Measurements from ENCODE around the gene GALNT16.

GALNT16 gene

GRCh38 chr14:69323999-69324282 is 64.0 kb downstream of the GALNT16 start:
- ATAC-seq, result no peak
- TF ChIP-seq SNAI2 (CRISPR knock-in tag; IDR thresholded peaks at IDR 0.05) (no peak), CREB5 (CRISPR knock-in tag; IDR thresholded peaks at IDR 0.05; ENCODE audit: low read depth) (no peak), TOX (CRISPR knock-in tag; IDR thresholded peaks at IDR 0.05; ENCODE audit: borderline replicate concordance) (no peak), ISL1 (CRISPR knock-in tag; IDR thresholded peaks at IDR 0.05) (no peak), RARB (CRISPR knock-in tag; IDR thresholded peaks at IDR 0.05) (no peak), ZNF70 (CRISPR knock-in tag; IDR thresholded peaks at IDR 0.05) (no peak)

DNA sequence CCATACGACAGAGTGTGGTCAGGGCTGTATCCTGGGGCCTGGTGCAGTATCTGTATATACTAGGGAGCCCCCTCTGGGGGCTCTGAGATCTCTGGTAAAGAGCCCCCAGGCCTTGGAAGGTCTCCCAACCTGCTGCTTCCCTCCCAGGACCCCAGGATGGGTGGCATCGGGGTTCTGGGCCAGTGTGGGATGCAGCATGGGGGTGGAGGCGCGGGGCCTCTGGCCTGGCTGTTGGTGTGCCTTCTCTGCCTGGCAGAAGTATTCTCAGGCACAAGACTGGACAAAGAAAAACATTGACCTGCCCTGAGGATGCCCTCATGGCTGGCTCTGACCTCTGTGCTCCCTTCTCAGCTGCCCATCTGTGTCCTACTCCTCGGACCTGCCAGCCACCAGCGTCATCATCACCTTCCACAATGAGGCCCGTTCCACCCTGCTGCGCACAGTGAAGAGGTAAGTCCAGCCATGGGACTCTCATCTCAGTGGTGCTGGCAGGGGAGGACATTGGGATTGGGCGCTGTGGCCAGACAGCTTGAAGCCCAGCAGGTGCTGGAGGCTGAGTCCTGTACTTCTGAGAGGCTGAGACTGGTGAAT is 64.5 kb downstream of the GALNT16 start:
- no peak for TF ChIP-seq GLIS3 (CRISPR knock-in tag; IDR thresholded peaks at IDR 0.05)
- TF ChIP-seq ZNF70 (CRISPR knock-in tag; IDR thresholded peaks at IDR 0.05), result no peak
- TF ChIP-seq, protein P1, sequence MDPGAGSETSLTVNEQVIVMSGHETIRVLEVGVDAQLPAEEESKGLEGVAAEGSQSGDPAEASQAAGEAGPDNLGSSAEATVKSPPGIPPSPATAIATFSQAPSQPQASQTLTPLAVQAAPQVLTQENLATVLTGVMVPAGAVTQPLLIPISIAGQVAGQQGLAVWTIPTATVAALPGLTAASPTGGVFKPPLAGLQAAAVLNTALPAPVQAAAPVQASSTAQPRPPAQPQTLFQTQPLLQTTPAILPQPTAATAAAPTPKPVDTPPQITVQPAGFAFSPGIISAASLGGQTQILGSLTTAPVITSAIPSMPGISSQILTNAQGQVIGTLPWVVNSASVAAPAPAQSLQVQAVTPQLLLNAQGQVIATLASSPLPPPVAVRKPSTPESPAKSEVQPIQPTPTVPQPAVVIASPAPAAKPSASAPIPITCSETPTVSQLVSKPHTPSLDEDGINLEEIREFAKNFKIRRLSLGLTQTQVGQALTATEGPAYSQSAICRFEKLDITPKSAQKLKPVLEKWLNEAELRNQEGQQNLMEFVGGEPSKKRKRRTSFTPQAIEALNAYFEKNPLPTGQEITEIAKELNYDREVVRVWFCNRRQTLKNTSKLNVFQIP (CRISPR knock-in tag; IDR thresholded peaks at IDR 0.05; ENCODE audit: borderline replicate concordance, low read depth), result no peak
- TF ChIP-seq TOX (CRISPR knock-in tag; IDR thresholded peaks at IDR 0.05; ENCODE audit: borderline replicate concordance), result no peak
- no peak for TF ChIP-seq RARB (CRISPR knock-in tag; IDR thresholded peaks at IDR 0.05)
- TF ChIP-seq, protein P2, sequence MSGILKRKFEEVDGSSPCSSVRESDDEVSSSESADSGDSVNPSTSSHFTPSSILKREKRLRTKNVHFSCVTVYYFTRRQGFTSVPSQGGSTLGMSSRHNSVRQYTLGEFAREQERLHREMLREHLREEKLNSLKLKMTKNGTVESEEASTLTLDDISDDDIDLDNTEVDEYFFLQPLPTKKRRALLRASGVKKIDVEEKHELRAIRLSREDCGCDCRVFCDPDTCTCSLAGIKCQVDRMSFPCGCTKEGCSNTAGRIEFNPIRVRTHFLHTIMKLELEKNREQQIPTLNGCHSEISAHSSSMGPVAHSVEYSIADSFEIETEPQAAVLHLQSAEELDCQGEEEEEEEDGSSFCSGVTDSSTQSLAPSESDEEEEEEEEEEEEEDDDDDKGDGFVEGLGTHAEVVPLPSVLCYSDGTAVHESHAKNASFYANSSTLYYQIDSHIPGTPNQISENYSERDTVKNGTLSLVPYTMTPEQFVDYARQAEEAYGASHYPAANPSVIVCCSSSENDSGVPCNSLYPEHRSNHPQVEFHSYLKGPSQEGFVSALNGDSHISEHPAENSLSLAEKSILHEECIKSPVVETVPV (CRISPR knock-in tag; IDR thresholded peaks at IDR 0.05), result no peak
- TF ChIP-seq TSHZ2 (CRISPR knock-in tag; IDR thresholded peaks at IDR 0.05), result no peak
- TF ChIP-seq ZFP3 (CRISPR knock-in tag; IDR thresholded peaks at IDR 0.05), result no peak
- no peak for TF ChIP-seq ZC3H10 (CRISPR knock-in tag; IDR thresholded peaks at IDR 0.05)
- no peak for TF ChIP-seq ZNF565 (CRISPR knock-in tag; conservative IDR thresholded peaks at IDR 0.05; ENCODE audit: low read depth)
- TF ChIP-seq ARNTL (CRISPR knock-in tag; IDR thresholded peaks at IDR 0.05; ENCODE audit: borderline replicate concordance, low read depth), result no peak
- no peak for TF ChIP-seq TCF4 (CRISPR knock-in tag; IDR thresholded peaks at IDR 0.05; ENCODE audit: borderline replicate concordance)
- TF ChIP-seq ISL1 (CRISPR knock-in tag; IDR thresholded peaks at IDR 0.05), result no peak
- TF ChIP-seq CREB5 (CRISPR knock-in tag; IDR thresholded peaks at IDR 0.05; ENCODE audit: low read depth), result no peak
- no peak for ATAC-seq

- ATAC-seq, result no peak
- TF ChIP-seq ZNF70 (CRISPR knock-in tag; IDR thresholded peaks at IDR 0.05), result no peak
- no peak for TF ChIP-seq ZFP3 (CRISPR knock-in tag; IDR thresholded peaks at IDR 0.05)
- no peak for TF ChIP-seq ZNF565 (CRISPR knock-in tag; conservative IDR thresholded peaks at IDR 0.05; ENCODE audit: low read depth)
- TF ChIP-seq BACH2 (CRISPR knock-in tag; IDR thresholded peaks at IDR 0.05; ENCODE audit: borderline replicate concordance), result no peak
- TF ChIP-seq TOX (CRISPR knock-in tag; IDR thresholded peaks at IDR 0.05; ENCODE audit: borderline replicate concordance), result no peak
- no peak for TF ChIP-seq RARB (CRISPR knock-in tag; IDR thresholded peaks at IDR 0.05)
- no peak for TF ChIP-seq CREB5 (CRISPR knock-in tag; IDR thresholded peaks at IDR 0.05; ENCODE audit: low read depth)
- TF ChIP-seq ZNF8 (CRISPR knock-in tag; IDR thresholded peaks at IDR 0.05), result no peak
- no peak for TF ChIP-seq TCF4 (CRISPR knock-in tag; IDR thresholded peaks at IDR 0.05; ENCODE audit: borderline replicate concordance)
- no peak for TF ChIP-seq OSR1 (CRISPR knock-in tag; IDR thresholded peaks at IDR 0.05)
- TF ChIP-seq, protein P2 (CRISPR knock-in tag; IDR thresholded peaks at IDR 0.05), result no peak
- no peak for TF ChIP-seq ZC3H10 (CRISPR knock-in tag; IDR thresholded peaks at IDR 0.05)
- TF ChIP-seq ESRRG (CRISPR knock-in tag; IDR thresholded peaks at IDR 0.05), result no peak
- TF ChIP-seq PPARA (CRISPR knock-in tag; IDR thresholded peaks at IDR 0.05; ENCODE audit: borderline replicate concordance), result no peak
- TF ChIP-seq CSDC2 (CRISPR knock-in tag; IDR thresholded peaks at IDR 0.05), result no peak
- no peak for TF ChIP-seq GLIS3 (CRISPR knock-in tag; IDR thresholded peaks at IDR 0.05)
- no peak for TF ChIP-seq TSHZ2 (CRISPR knock-in tag; IDR thresholded peaks at IDR 0.05)
Observed at GRCh38 chr14:69325086-69325485, 65.1 kb downstream of the GALNT16 start.

Data from SK-N-SH treated with all-trans-retinoic acid at 6 μM for 48 hours (cell line).